Measurements from ENCODE around the gene PRR18. TPM values are rescaled to one million over a fixed set of nuclear protein-coding genes. Genes with fewer than 3 reads are reported as not detected.

The PRR18 gene
- total RNA-seq, 2 donors from 2014 or later = not detected

DNA sequence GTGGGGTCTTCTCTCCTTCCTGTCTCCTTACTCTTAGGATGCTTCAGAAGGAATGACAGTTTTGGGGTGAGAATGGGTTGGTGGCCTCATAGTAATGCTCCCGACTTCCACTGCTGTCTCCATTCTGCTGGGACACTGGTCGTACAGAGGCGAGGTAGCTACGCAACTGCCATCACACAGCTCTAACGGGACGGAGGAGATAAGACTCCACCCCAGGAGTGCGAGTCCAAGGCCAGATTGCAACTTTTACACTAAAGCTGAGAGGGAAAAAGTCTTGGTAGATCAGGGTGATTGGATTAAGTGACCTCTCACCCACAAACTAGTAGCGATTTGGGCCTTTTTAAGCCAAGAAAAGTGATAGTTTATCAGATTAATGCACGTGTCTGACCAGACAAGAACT lies 1.8 kb upstream of the PRR18 start:
- DNase-seq = no peak
- no peak for ATAC-seq
- intact Hi-C loops (cut with DNase I, micrococcal nuclease) = no loop called here

DNA sequence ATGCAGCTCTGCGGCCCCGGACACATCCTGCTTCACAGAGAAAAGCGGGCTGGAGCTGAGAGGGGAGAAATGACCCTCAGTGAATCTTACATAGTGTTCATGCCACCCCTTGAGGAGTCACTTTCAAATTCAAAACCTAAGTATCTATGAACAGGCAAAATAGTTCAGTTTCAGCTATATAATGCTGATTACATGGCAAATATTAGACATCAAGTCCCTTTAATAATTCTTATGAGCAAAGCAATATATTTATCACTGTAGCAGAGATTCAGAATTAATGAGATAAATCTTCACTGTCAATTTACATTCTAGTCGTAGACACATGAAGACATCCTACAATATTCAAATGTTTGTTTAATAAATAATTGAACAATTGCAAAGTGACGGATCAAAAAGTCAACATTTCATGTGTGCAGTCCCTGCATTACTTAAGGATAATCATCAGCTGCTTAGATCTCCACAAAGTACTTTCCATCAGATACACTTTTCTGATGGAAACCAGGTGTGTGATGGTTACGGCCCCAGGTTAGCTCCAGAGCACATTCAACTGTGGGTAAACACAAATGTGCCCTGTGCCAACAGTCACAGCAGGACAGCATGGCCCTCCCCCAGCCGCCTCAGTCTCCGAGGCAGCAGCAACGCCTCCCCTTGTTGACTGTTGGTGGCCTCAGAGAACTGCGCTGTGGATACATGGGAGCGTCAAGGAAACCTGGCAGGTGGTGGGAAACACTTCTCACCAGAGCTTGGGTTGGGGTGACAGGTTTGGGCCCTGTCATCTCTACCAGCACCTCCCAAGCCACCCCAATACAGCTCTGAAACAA lies 787 bp upstream of the PRR18 start:
- DNase-seq = no peak
- intact Hi-C loops (cut with DNase I, micrococcal nuclease) = no loop called here
- ATAC-seq = peak; percentile 62

DNA sequence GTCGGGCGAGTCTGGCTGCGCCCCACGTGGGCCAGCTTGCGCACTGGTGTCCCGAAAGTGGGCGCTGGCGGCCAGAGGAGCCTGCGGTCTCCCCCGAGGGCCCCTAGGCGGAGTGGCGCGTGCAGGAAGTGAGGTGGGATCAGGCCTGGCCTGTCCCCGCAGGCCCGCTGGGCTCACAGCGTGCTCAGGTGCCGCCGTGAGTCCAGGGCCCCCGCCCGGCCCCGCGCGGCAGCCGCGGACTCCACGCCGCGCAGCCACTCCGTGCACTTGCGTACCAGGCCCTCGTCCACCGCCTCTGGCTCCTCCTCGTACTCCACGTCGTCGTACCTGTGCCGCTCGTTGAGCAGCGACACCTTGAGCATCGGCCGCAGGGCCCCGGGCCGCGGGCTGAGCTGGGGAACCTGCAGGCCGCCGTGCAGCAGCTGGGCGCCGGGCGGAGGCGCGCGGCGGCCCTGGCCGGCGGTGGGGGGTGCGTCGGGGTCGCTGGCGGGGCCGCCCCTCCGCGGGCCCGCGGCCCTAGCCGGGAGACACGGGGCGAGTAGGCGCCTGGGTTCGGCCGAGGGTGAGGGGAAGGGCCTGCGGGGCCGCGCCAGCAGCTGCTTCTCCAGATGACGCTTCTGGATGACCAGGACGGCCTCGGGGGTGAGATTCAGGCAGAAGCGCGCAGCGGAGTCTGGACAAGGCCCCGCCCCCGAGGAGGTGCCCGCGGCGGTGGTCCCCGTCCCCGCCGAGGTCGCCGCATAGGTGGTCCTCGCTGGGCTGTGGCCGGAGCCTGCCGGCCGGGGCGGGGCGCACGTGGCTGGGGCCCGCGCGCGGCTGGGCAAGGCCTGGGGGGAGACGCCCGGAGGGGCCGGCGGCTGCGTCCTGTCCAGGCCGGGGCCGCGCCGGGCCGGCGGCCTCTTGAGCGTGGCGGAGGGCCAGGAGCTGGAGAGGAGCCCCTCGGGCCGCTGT lies 835 bp downstream of the PRR18 start:
- intact Hi-C loops (cut with DNase I, micrococcal nuclease) = no loop called here
- peak; percentile 57 for ATAC-seq
- DNase-seq = peak in 1 of 2 donors; percentile 23

DNA sequence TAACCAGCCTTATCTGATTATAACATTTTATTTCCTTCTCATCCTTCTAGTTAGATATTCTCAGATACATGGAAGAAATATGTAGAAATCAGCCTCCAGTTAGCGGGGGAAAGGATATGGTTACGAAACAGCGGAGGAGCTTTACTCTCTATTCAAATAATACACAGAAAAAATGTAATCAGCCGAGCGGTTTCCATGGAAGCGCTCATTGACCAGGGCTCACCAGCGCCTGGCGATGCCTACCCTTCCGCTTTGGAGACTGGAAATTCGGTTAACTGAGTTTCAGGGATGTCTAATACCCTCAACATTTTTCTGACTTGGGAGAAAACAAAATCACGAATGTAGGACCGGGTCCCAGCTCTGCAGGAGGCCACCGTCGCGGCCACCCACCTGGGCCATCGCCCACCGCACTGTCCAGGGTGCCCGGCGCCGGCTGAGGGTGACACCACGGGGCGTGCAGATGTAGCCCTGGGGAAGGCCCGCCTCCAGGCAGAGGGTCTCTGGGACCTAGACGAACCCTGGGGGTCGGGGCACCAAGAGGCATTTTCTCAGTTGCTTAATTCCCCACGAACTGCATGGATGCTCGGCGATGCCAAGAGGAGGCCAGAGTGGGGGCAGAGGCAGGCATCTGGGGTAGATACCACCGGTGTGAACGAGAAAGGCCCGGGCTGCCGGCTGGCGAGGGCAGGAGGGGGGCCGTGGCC lies 1.7 kb downstream of the PRR18 start:
- DNase-seq = no peak
- intact Hi-C loops (cut with DNase I, micrococcal nuclease) = no loop called here

DNA sequence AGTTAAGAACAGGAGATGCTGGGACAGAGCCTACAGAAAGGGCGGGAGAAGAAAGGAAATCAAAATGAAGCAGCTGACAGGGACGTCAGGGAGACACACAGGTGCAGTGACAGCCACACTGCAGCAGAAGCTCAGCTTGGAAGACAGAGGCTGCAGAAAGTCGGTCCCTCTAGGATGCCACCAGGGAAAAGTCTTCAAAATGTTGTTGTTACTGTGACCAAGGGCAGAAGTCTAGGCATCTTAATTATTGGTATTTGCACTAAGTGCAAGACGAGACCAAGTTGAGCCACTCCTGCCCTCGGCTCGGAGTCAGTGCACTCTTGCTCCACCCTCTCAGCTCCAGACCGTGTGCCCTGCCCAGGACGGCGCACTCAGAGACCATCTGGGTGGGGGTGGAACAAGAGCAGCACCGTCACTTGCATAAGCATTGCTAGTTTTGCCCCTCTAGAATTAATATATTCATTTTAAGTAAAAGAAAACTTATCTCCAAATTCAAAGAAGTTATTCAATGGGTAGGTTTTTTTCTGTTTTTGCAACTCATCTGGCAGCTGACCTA lies 2.6 kb downstream of the PRR18 start:
- intact Hi-C loops (cut with DNase I, micrococcal nuclease) = no loop called here
- no peak for ATAC-seq
- DNase-seq = no peak

More for the DNA sequence above, 1.7 kb downstream of the PRR18 start:
- no peak for ATAC-seq

DNA sequence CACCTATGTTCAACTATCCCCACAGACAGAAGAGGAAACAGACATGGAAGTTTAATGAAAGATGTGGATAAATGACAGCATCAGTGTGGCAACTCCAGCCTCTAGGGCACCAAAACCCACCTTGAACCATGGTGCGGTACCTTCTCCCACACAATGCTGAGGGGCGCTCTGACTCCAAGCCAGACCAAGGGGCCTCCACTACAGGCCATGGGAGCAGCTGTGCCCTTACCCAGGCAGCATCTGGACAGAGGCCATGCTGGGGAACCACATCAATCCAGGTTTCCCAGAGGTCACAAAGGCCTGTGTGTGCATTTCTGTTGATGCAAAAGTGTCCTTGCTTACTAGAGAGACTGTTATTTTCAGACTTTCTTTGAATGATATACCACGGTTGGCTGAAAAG lies 4.1 kb downstream of the PRR18 start:
- no peak for ATAC-seq
- DNase-seq = no peak
- intact Hi-C loops (cut with DNase I, micrococcal nuclease) = no loop called here

DNA sequence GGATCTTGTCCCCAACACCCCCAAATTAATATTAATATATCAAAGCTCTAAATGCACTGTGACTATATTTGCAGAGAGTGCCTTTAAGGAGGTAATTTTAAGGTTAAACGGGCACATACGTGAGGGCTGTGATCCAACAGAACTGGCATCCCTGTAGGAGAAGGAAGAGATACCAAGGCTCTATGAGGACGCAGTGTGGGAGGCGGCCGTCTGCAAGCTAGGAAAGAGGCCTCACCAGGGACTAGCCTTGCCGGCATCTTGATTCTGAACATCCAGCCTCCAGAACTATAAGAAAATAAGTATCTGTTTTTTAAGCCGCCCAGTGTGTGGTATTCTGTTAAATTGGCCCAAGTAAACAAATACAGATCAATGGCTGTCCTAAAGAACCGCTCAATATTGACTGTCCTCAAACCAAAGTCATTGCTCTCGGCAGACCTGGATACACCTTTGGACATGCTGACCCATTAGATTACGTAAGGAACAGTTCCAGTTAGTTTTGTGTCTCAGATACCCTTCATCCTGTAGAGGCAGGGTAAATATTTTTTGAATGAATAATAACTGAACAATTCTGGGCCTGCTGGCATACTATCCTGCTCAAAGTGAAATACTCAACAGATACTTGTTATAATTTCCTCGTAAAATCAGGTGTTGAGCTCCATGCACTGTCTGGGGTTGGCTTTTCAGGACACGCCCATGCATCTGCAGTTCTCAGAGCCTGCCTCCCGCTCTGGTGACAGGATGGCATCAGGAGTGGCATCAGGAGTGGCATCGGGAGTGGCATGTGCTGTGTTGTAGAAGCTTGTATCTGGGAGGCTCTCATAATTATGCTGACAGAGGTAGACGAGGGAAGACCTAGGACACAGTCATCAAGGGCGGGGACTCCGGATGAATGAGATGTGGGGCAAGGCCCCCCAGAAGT lies 6.3 kb downstream of the PRR18 start:
- ATAC-seq = no peak
- DNase-seq = no peak
- intact Hi-C loops (cut with DNase I, micrococcal nuclease) = no loop called here

DNA sequence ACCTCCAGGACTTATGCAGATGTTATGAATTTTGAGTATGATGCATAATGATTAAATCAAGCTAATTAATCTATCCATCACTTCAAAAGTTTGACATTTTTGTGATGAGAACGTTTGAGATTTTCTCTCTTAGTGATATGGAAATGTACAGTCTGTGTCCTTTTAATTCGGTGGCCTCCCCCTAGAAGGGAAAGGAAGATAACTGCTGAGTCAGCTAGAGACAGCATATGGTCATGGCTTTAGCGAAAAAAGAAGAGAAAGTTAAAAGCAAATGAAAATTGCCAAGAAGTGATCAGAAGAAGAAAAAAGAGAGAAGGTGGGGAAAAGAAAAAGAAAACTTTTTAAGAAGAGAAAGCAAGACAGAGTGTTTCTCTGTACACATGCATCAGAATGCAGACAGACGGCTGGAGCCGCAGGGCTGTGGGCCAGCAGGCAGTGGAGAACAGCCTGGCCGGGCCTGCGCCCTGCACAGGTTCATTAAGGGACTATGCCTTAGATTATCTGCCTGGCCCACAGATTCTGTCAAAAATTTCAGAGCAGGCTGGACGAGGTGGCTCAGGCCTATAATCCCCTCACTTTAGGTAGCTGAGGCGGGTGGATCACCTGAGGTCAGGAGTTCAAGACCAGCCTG lies 7.7 kb downstream of the PRR18 start:
- ATAC-seq = no peak
- intact Hi-C loops (cut with DNase I, micrococcal nuclease) = no loop called here

DNA sequence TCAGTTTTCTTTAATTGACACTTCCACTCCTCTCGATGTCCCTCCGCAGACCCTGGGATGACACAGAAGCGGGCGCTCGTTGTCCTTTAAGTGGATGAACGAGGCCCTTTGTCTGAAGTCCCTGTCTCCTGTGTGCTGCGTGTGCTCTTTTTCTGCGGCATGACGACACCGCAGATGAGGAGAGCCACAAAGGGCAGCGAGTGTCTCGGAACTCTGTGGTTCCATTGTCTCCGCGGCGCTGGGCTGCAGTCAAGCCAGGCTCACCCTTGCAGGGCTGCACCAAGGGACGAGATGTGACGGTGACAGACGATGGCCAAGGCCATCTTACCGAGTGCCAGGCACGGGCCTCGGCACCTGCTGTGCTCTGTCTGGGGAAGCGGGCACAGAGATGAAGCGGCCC lies 10.6 kb downstream of the PRR18 start:
- intact Hi-C loops (cut with DNase I, micrococcal nuclease) = no loop called here
- no peak for ATAC-seq

More for the DNA sequence above, 7.7 kb downstream of the PRR18 start:
- DNase-seq = no peak

DNA sequence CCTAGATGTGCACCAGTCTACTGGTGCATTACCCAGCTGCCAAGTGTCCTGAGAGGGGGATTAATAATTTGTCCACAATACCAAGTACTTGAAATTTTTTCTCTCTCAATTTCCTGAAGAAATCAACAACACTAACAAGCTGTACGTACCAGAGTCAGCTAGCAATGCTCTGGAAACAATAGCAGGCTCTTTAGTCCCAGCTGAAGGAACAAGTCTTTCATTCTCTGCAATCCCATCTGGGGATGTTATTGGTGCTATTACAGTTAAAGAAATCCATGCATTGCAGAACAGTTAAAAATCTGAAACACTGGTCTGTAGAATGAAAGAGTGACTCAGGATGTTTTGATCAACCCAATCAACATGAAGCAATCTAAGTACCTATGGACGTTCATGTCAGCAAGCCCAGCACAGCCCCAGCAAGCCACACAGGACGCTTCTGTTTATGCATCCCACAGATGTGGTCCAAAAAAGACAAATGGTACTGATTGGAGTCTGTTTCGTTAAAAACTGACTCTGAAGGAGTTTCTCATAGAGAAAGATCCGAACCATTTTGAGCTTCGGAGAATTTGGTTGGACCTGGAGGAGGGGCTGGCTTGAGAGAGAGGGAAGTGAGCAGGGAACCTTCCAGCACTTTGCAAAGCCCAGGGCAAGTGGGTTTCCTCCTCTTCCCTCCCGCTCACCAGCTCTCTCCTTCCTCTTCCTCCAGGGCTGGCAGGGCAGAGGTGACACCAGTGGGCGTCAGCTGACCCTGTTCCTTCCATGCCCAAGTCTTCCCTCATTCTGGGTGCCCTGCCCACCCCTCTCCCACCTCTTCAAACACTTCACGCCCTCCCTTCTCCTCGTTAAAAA lies 11.9 kb downstream of the PRR18 start:
- DNase-seq = no peak
- intact Hi-C loops (cut with DNase I, micrococcal nuclease) = no loop called here
- no peak for ATAC-seq

More for the DNA sequence above, 10.6 kb downstream of the PRR18 start:
- DNase-seq = no peak

DNA sequence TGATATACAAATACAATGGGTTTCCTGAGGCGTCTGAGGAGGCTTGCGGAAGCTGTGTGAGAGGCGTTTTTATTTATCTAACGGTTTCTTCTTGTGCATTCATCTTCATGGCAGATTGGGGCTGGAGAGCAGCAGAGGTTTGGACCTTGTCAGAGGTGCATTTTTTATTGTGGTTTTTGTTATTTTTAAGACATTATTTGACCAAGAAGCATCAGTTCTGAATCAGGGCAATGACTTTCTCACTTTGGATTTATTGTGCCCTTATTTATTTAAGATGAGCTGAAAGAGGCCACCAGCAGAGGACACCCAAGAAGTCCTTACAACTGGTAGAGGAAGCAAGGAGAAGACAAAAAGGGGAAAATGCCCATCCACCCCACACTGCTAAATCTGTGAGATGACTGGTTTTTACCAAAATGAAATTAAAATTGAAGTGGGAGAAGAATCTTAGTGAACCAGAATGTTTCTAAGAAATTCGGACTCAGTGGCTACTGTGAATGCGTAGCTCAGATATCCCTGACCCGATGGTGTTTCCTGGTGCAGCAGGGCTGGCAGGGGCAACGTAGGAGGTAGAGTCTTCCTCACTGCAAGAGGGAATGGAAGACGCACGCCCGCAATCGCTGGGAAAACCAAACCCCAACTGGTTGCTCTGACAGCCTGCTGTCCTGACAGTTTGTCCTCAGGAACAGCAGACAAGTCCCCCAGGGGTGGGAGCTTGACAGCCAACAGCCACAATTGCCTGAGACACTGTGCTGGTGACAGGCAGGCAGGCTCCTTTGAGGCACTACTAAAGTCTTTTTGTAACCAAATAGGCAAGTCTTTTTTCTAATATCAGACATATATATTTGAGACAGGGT lies 14.2 kb downstream of the PRR18 start:
- intact Hi-C loops (cut with DNase I, micrococcal nuclease) = no loop called here
- DNase-seq (no peak), ATAC-seq (no peak)

DNA sequence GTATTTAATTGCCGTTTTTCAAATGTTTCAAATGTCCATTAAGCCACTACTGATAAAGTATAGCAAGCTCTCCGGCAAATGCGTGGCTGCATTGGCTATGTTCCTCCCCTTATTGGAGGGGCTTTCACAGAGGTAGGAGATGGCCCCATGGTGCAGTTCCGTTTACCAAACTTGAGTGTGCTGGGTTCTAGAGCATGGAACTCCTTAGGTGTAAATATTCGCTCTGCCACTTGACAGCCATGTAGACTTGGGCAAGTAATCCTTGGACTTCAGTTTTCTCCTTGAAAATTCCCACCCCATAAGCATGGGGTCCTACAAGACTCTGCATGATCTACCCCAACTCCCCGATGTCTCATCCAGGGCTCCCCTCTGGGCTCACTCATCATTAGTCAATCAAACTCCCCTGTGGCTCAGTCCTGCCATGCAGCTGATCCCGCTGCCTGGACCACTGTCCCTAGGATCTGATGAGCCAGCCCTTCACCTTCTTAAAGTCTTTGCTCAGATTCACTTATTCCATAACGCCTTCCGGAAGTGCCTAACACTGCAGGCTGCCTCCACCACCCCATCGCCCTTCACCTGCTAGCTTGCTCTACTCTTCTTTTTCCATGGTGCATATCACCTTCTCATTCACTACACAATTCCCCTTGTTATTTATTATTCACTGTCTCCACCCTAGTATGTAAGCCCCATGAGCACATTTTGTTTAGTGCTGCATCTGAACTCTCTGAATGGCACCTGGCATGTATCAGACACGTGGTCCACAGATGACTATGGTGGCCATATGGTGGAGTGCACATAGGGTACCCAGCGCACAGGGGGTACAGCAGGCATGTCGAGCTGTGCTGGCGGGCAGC lies 18.8 kb downstream of the PRR18 start:
- intact Hi-C loops (cut with DNase I, micrococcal nuclease) = no loop called here
- DNase-seq = no peak
- no peak for ATAC-seq

DNA sequence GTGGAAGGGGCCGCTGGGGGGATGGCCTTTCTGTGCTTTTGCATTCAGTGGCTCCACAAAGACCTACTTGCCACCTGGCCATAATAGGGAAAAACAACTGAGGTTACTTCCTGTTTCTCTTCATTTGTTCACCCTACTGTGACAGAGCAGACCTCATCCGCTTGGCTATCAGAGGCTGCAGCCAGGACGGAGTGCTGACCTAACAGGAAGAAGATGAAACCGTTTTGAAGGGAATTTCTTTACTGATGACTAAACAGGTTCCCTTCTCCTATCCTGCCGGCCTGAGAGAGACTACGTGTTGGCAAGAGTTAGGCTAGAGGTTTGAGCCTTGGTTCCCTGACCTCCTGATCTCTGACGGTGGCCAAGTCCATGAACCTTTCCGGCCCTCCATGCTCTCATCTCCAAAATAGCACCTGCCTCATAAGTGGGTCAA lies 21.3 kb downstream of the PRR18 start:
- DNase-seq (no peak), ATAC-seq (peak; percentile 15)
- intact Hi-C loops (cut with DNase I, micrococcal nuclease) = no loop called here

DNA sequence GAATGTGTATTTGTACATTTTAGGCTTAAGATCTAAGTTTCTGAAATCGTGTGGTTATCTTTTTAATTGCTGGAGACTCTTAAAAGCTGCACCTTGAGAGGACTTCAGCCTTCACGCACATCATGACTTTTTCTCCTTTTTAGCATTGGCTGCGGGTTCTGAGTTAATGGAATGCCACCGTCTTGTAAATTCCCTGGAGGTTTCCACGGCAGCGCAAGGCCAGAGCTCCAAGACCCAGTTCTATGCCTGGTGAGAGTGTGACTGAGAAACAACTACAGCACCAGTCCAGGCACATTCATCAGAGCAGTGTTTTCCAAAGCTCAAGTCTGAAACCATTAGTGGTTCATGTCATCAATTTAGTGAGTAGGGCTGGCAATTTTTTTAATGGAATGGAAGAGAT lies 23.0 kb downstream of the PRR18 start:
- intact Hi-C loops (cut with DNase I, micrococcal nuclease) = no loop called here
- ATAC-seq (no peak), DNase-seq (no peak)

DNA sequence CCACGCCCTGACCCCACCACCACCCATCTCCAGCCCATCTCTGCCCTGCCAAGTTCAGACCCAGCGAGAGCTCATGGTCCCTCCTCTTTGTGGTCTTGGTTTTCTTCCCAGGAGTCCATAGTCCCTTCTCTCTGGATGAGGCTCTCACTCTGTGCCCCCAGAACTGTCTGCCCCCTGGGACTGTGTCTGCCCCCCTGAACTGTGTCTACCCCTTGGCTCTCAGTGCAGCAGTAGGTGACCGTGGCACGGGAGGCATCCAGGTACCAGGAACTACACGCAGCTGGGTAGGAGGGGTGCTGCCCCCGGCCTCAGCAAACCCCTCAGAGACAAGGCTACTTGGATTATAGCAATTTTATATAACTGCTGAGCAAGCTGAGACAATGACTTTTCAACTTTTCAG lies 23.6 kb downstream of the PRR18 start:
- intact Hi-C loops (cut with DNase I, micrococcal nuclease) = no loop called here
- DNase-seq (no peak), ATAC-seq (no peak)

Data from left colon (tissue), 2 donors.